ENCODE data around the gene PPFIBP1. TPM values are rescaled to one million over a fixed set of nuclear protein-coding genes. Genes with fewer than 3 reads are reported as not detected.

Gene PPFIBP1
- total RNA-seq (2011; cell fraction: chromatin; rRNA removed; ENCODE audit: low replicate concordance): 6.9 and 13.8 TPM in 2 replicates
- total RNA-seq (2011; cell fraction: nucleolus; rRNA removed): 2.0 and 3.2 TPM in 2 replicates
- 5.1 and 5.3 TPM in 2 replicates for total RNA-seq (2011; cell fraction: nucleoplasm; rRNA removed)
- total RNA-seq (2014; rRNA removed): 2.9 and 3.5 TPM in 2 replicates
- 2.2 TPM in 2 replicates for total RNA-seq (2014; rRNA removed; fragmentation: Illumina TruSeq; extraction: Trizol)
- total RNA-seq (2015; rRNA removed; fragmentation: Illumina TruSeq; extraction: Trizol): 1.8 and 1.9 TPM in 2 replicates
- total RNA-seq (2021): 3.5 and 3.6 TPM in 2 replicates
- polyA plus RNA-seq (2011; rRNA removed): 0.95 and 2.9 TPM in 2 replicates
- polyA plus RNA-seq (2011; cell fraction: cytosol; rRNA removed): 0.47 and 0.78 TPM in 2 replicates
- polyA plus RNA-seq (2011; cell fraction: nucleus; rRNA removed): 1.4 and 3.0 TPM in 2 replicates
- 1.9 and 2.0 TPM in 2 replicates for polyA plus RNA-seq (2012)
- 1.7 and 1.8 TPM in 2 replicates for polyA plus RNA-seq (2014; fragmentation: Illumina TruSeq; extraction: Trizol)
- polyA plus RNA-seq (2014; fragmentation: Nextera tagmentation; extraction: Ambion mirVana): under 1 TPM; 0.46 to 0.59 TPM
- polyA plus RNA-seq (2014; rRNA removed): 1.2 and 2.9 TPM in 2 replicates
- 4.5 and 4.7 TPM in 2 replicates for polyA minus RNA-seq (2011; rRNA and poly(A)+ RNA removed)
- 0.55 and 1.7 TPM in 2 replicates for polyA minus RNA-seq (2011; cell fraction: cytosol; rRNA and poly(A)+ RNA removed)
- 3.9 and 4.2 TPM in 2 replicates for polyA minus RNA-seq (2011; cell fraction: nucleus; rRNA and poly(A)+ RNA removed)
- Bru-seq, nascent RNA: percentile 38 among the genes with signal in this experiment
- percentile 38 among the genes with signal in this experiment for BruChase-seq, experiment 1, labeled RNA remaining after a 2-hour chase
- BruChase-seq, experiment 2, labeled RNA remaining after a 6-hour chase: percentile 37 among the genes with signal in this experiment
- long read RNA-seq, experiment 1, partial matches to known transcripts: 1 of 4 reads
- long read RNA-seq, experiment 1, other reads (novel, unspliced or antisense): 1 of 4 reads
- long read RNA-seq, experiment 2: 0 reads
- long read RNA-seq, experiment 3, partial matches to known transcripts: 1 of 2 reads
- long read RNA-seq, experiment 3, other reads (novel, unspliced or antisense): 0 of 2 reads

DNA sequence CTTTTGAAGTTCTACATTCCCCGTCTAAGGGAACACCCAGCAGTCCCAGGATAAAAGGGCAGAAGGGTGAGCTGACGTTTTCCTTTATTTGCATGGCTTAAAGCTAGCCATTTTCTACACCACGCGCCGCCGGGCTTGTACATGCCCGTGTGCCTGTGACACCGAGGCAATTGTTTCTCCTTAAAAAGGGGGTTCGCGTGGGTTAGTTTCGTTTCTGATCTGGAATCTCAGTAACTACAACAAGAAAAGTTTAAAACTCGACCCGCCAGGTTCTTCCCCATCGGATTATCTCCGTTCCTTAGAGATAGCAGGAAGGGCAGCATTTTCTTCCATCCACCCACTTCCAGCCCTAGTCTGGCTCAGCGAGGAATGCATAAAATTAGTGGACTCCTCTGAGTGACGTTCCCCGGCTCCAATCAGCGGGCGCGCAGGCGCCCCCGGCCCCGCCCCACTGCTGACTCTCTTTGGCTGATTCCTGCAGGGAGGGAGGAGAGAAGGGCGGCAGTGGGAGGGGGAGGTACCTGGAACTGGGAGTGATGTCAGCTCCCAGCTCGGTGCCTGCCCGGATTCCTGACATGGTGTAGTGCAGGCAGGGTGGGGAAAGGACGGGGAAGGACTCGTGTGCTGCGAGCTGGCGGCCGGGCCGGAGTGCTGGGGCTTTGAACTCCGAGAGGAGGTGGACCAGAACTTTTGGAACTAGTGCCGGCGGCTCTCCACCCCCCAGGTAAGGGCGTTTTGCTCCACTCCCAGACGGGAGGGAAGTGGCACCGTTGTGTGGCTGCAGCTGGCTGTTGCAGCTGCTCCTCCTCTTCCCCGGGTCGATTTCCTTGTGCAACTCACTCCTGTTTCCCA is at the start of gene PPFIBP1:
TSS of gene PPFIBP1 (plus strand) at position 565 of the 852 bp plus-strand sequence. CDS start 109,191 bp downstream, outside the sequence.
- intact Hi-C loops (cut with micrococcal nuclease) (no loop called here), in situ Hi-C loops (cut with MboI) (no loop called here)
- peak within 1 kb of the TSS; percentile 31; the same call in 1 of the 3 replicates for H3K27ac ChIP-seq (ENCODE audit: extremely low read depth, low read depth, low read length)
- peak; percentile 99 for FAIRE-seq
- peak within 1 kb of the TSS; percentile 60 to 90 for H3K9ac ChIP-seq (ENCODE audit: insufficient read depth in 1 of 2, low read depth in 2 of 2, low read length in 2 of 2)
- ATAC-seq: peak; percentile 99
- peak within 1 kb of the TSS; percentile 65 for H3K4me3 ChIP-seq
- POLR2A ChIA-PET: interaction anchor here (0.7 to 1.4 kb wide), 3 partner anchors 8 to 110 kb away, joined by 3 read pairs; no protein-coding TSS in a partner anchor
- H3K36me3 ChIP-seq (ENCODE audit: control insufficient read depth, insufficient read depth, low read length): no peaks in the 10 kb centered on the region
- under 1% methylated on average over 29 of the region's 41 CpGs for WGBS (ENCODE audit: insufficient coverage, low coverage, missing lambda C conversion rate)
- CTCF ChIA-PET (ENCODE audit: low intra/inter-chr PET ratio): interaction anchor here (0.6 to 0.7 kb wide), 2 partner anchors 101 to 1461 kb away, joined by 3 to 4 read pairs; no protein-coding TSS in a partner anchor
- H3K4me1 ChIP-seq (replicated peaks in 1 of 2; ENCODE audit: control insufficient read depth in 2 of 2, insufficient read depth in 2 of 2, low read length in 2 of 2): peaks cover 9 to 14% of the 10 kb centered on the region in 2 experiments
- H2AFZ ChIP-seq (ENCODE audit: low read depth, low read length): peak within 1 kb of the TSS; percentile 95
- H3K4me2 ChIP-seq (ENCODE audit: insufficient read depth, low read length): peak within 1 kb of the TSS; percentile 87
- H3K9me3 ChIP-seq (replicated peaks; ENCODE audit: control insufficient read depth, insufficient read depth, low read depth, low read length): no peaks in the 10 kb centered on the region
- peaks cover 10 to 19% of the 10 kb centered on the region in 2 experiments; a peak in 4 of 5 replicates for H3K27me3 ChIP-seq (ENCODE audit: control insufficient read depth in 2 of 2, insufficient read depth in 2 of 2, low read length in 2 of 2)
- no TSS peak for BruUV-seq (replicated peaks)
- no peaks in the 10 kb centered on the region for H3K9me1 ChIP-seq (ENCODE audit: control insufficient read depth, insufficient read depth, low read length)
- DNase-seq (ENCODE audit: extremely low read depth in 1 of 4, low spot score in 3 of 4): peak; percentile 96 to 100 (median 100)
- H4K20me1 ChIP-seq (replicated peaks; ENCODE audit: control insufficient read depth, insufficient read depth, low read length): no peaks in the 10 kb centered on the region
- no peaks in the 10 kb centered on the region for H3K79me2 ChIP-seq (ENCODE audit: control insufficient read depth, insufficient read depth, low read length)
- TF ChIP-seq, protein P1, sequence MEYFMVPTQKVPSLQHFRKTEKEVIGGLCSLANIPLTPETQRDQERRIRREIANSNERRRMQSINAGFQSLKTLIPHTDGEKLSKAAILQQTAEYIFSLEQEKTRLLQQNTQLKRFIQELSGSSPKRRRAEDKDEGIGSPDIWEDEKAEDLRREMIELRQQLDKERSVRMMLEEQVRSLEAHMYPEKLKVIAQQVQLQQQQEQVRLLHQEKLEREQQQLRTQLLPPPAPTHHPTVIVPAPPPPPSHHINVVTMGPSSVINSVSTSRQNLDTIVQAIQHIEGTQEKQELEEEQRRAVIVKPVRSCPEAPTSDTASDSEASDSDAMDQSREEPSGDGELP (CRISPR knock-in tag; IDR thresholded peaks at IDR 0.05; ENCODE audit: borderline replicate concordance): peak; percentile 45; the same call in 1 of the 2 replicates
- TF ChIP-seq RBM25 (IDR thresholded peaks at IDR 0.05; ENCODE audit: low read depth, low read length, severe bottlenecking) (peak; percentile 93), TAF1 (IDR thresholded peaks at IDR 0.05; ENCODE audit: control insufficient read depth, extremely low read depth, insufficient read depth, low read length, severe bottlenecking) (peak; percentile 25), CREM (IDR thresholded peaks at IDR 0.05; ENCODE audit: low read depth) (peak; percentile 62), POLR2H (tag; IDR thresholded peaks at IDR 0.05; ENCODE audit: low read depth) (peak; percentile 61), MYC (IDR thresholded peaks at IDR 0.05; ENCODE audit: low read depth, low read length) (0 out of 2 replicates have a peak, but pooled peaks have one; percentile 34), MYC (CRISPR knock-in tag; IDR thresholded peaks at IDR 0.05; ENCODE audit: borderline replicate concordance, low read depth) (no peak), SMARCB1 (IDR thresholded peaks at IDR 0.05; ENCODE audit: insufficient read length, low read depth) (no peak), PHF8 (IDR thresholded peaks at IDR 0.05; ENCODE audit: borderline replicate concordance, low read length) (peak; percentile 36; the same call in 1 of the 2 replicates)
- TF ChIP-seq, protein P2, sequence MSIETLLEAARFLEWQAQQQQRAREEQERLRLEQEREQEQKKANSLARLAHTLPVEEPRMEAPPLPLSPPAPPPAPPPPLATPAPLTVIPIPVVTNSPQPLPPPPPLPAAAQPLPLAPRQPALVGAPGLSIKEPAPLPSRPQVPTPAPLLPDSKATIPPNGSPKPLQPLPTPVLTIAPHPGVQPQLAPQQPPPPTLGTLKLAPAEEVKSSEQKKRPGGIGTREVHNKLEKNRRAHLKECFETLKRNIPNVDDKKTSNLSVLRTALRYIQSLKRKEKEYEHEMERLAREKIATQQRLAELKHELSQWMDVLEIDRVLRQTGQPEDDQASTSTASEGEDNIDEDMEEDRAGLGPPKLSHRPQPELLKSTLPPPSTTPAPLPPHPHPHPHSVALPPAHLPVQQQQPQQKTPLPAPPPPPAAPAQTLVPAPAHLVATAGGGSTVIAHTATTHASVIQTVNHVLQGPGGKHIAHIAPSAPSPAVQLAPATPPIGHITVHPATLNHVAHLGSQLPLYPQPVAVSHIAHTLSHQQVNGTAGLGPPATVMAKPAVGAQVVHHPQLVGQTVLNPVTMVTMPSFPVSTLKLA (conservative IDR thresholded peaks at IDR 0.05): peak; percentile 15 to 49; a peak in 1 of 4 replicates

All from K562 (cell line).